Heart right ventricle (tissue), 16 donors: ENCODE results near the gene PRDM15. TPM values are rescaled to one million over a fixed set of nuclear protein-coding genes. Genes with fewer than 3 reads are reported as not detected.

Experiments used
- ATAC-seq, 8 donors: fragments of 200-7000 bp; cut with Tn5 transposase; one replicate each; pipeline ENCODE4 v1.9.1; 2020; ENCODE audit warnings: mild to moderate bottlenecking in 8 of 8, moderate library complexity in 8 of 8, moderate number of reproducible peaks in 1 of 8
- DNase-seq, 2 donors: peaks; one replicate each; pipeline ENCODE4 v3.0.0-alpha.2; 2020
- H3K27ac ChIP-seq, 10 donors: fragments of 200-600 bp; sonication (generic) in 2 of 10; one replicate each; pipeline versions ENCODE4 v1.5.0 to v1.8.0; 2020 to 2022; ENCODE audit warnings: mild to moderate bottlenecking in 3 of 10
- H3K27me3 ChIP-seq, 7 donors: fragments of 200-600 bp; one replicate each; pipeline ENCODE4 v1.8.0; 2021 to 2022; ENCODE audit warnings: mild to moderate bottlenecking in 2 of 7
- H3K36me3 ChIP-seq, 9 donors: fragments of 200-600 bp; sonication (generic) in 1 of 9; one replicate each; pipeline versions ENCODE4 v1.5.0 to v1.8.0; 2020 to 2022; ENCODE audit warnings: mild to moderate bottlenecking in 2 of 9
- H3K4me1 ChIP-seq, 9 donors: fragments of 200-600 bp; sonication (generic) in 1 of 9; one replicate each; pipeline versions ENCODE4 v1.5.0 to v1.8.0; 2020 to 2022; ENCODE audit warnings: mild to moderate bottlenecking in 4 of 9
- H3K4me3 ChIP-seq, 10 donors: fragments of 200-600 bp; sonication (generic) in 2 of 10; one replicate each; pipeline versions ENCODE4 v1.5.0 to v1.8.0; 2020 to 2022; ENCODE audit warnings: mild to moderate bottlenecking in 7 of 10, moderate library complexity in 2 of 10
- H3K9me3 ChIP-seq, 11 donors: fragments of 200-600 bp in 10 of 11; sonication (generic) in 2 of 11; one replicate each; pipeline versions ENCODE4 v1.5.0 to v1.8.0; 2013 to 2022; ENCODE audit warnings: mild to moderate bottlenecking in 2 of 11, control low read depth in 1 of 11, moderate library complexity in 1 of 11
- WGBS, 2 donors: extraction: QIAGEN DNeasy Blood & Tissue Kit; methylation state at CpG; one replicate each; pipeline ENCODE4 v1.1.7; 2013; ENCODE audit warnings: inconsistent platforms in 1 of 2; 5-methylcytosine and 5-hydroxymethylcytosine counted together
- intact Hi-C, 10 donors: fragments of 100-400 bp; cut with DNase I; formaldehyde crosslinking; loops; one replicate each; pipeline versions ENCODE4 v1.11.1 to v1.14.2; 2022
- polyA plus RNA-seq, 2 donors: library from polyadenylated mRNA; stranded (reverse); fragments of 200-250 nt; gene quantifications; one replicate each; pipeline ENCODE4 v1.2.3, GENCODE V29; 2013
- total RNA-seq, 10 donors: library from RNA; stranded (reverse); fragmentation: NEBNext Ultra II Directional in 3 of 10; extraction: Animal tissue kit (Norgen Biotek cat#: 25700) in 3 of 10; gene quantifications; one replicate each; pipeline versions ENCODE4 v1.2.1 to v1.2.4, GENCODE V29; 2021 to 2023
- TF ChIP-seq, protein P1 (sequence below), 9 donors: fragments of 200-600 bp; sonication (generic) in 2 of 9; IDR thresholded peaks; one replicate each; pipeline versions ENCODE4 v1.5.0 to v1.8.0; 2021 to 2022; ENCODE audit warnings: antibody characterized with exemption in 9 of 9, mild to moderate bottlenecking in 5 of 9, moderate library complexity in 1 of 9
- donor health status: Arrhythmogenic right ventricular cardiomyopathy.
- donor health status: ischemic (EF 13 %, LVEDD 7.1; RV severe dilation, severe dysfunction).
- donor health status: healthy with polysubstance abuse.
- donor health status: DM: no; HTN: yes; CAD: no.
- donor health status: DM: no; HTN: no; CAD: no.
- donor health status: ischemic (EF 25% LVEDD 6.9; RV normal size, moderate dysfunction).
- donor health status: ischemic (EF 25% LVEDD 5.7; RV mildly dilated, moderate dysfunction).
- donor health status: healthy.
- donor health status: DM: yes; HTN: yes; CAD: no.
- donor health status: Ischemic cardiomyopathy.
- donor health status: ischemic (EF 35%, LVEDD 5.7; RV mildly dilated, moderate dysfunction).
- donor health status: nonischemic (EF 11% LVEDD 7.7; RV severe dilation, severe dysfunction).
- donor health status: DM: yes; HTN: yes; CAD: no.
- donor health status: PGD.
- donor health status: ischemic (EF 29% LVEDD 5.4; RV normal size, mild dysfunction).
- donor health status: nonischemic (EF 23%, LVEDD 6.1; RV moderate dilation, normal function).

The PRDM15 gene
- total and polyA plus RNA-seq, 12 donors: 1.0 to 5.8 (median 3.2) TPM

DNA sequence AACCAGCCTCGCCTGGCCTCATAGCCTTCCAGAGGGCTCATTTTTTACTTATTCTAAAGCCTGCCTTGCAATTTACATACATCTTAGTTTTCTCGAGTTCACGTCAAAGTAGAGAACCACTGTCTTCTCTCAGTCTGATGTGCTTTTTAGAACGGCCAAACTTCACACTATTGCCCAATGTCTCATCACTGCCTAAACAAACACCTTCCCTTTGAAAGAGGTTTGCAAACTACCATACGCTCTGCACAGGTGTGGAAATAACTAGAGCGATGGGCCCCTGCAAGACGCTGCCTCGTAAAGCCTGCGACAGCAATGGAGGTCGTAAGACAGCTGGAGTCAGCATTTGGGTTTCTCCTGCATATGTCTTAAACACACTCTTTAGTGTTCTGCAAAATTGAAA is 22.6 kb downstream of the PRDM15 start:
- ATAC-seq (no peak), DNase-seq (no peak)
- intact Hi-C loops: no loop called here
- no peak overlapping the region for H3K27ac ChIP-seq
- TF ChIP-seq, protein P1, sequence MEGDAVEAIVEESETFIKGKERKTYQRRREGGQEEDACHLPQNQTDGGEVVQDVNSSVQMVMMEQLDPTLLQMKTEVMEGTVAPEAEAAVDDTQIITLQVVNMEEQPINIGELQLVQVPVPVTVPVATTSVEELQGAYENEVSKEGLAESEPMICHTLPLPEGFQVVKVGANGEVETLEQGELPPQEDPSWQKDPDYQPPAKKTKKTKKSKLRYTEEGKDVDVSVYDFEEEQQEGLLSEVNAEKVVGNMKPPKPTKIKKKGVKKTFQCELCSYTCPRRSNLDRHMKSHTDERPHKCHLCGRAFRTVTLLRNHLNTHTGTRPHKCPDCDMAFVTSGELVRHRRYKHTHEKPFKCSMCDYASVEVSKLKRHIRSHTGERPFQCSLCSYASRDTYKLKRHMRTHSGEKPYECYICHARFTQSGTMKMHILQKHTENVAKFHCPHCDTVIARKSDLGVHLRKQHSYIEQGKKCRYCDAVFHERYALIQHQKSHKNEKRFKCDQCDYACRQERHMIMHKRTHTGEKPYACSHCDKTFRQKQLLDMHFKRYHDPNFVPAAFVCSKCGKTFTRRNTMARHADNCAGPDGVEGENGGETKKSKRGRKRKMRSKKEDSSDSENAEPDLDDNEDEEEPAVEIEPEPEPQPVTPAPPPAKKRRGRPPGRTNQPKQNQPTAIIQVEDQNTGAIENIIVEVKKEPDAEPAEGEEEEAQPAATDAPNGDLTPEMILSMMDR (IDR thresholded peaks at IDR 0.05): no peak
- no peaks in the 10 kb centered on the region for H3K27me3 ChIP-seq
- peaks cover 0 to 75% (median 14%) of the 10 kb centered on the region in 9 donors for H3K36me3 ChIP-seq
- H3K4me3 ChIP-seq: no peak overlapping the region
- no peaks in the 10 kb centered on the region for H3K9me3 ChIP-seq
- no peaks in the 10 kb centered on the region for H3K4me1 ChIP-seq
- WGBS, 2 donors: 93 to 97% methylated on average over 10 of the region's 10 CpGs

- no peaks in the 10 kb centered on the region for H3K27me3 ChIP-seq
- DNase-seq: no peak
- ATAC-seq: no peak
- H3K4me3 ChIP-seq: no peak overlapping the region
- no peak overlapping the region for H3K27ac ChIP-seq
- intact Hi-C loops: no loop called here
- TF ChIP-seq, protein P1 (IDR thresholded peaks at IDR 0.05): no peak
- WGBS, 2 donors: 98% methylated on average over 31 of the region's 31 CpGs
- H3K36me3 ChIP-seq: peaks cover 0 to 74% (median 14%) of the 10 kb centered on the region in 9 donors
- H3K4me1 ChIP-seq: no peaks in the 10 kb centered on the region
- H3K9me3 ChIP-seq: no peaks in the 10 kb centered on the region
Observed at GRCh38 chr21:41854426-41854995, 24.6 kb downstream of the PRDM15 start.

DNA sequence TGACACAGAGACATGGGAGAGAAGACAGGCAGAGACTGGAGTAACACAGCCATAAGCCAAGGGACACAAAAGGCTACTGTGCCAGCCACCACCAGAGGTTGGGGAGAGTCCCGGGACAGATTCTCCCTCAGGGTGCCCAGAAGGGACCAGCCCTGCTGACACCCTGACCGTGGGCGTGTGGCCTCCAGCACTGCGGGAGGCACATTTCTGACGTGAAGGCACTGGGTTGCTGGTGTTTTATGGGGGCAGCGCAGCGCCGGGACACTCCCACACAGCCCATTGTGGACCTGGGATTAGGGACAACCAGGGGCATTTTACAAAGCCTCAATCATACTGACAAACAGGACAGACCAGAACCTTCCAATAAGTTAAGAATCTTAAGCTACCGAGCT is 26.2 kb downstream of the PRDM15 start:
- no peaks in the 10 kb centered on the region for H3K9me3 ChIP-seq
- no peak overlapping the region for H3K27ac ChIP-seq
- DNase-seq: no peak
- TF ChIP-seq, protein P1 (IDR thresholded peaks at IDR 0.05): no peak
- no peaks in the 10 kb centered on the region for H3K4me1 ChIP-seq
- ATAC-seq: no peak
- 95 to 96% methylated on average over 9 of the region's 9 CpGs for WGBS, 2 donors
- peaks cover 0 to 72% (median 14%) of the 10 kb centered on the region in 9 donors for H3K36me3 ChIP-seq
- intact Hi-C loops: no loop called here
- no peaks in the 10 kb centered on the region for H3K27me3 ChIP-seq
- H3K4me3 ChIP-seq: no peak overlapping the region

- DNase-seq (no peak), ATAC-seq (no peak)
- H3K4me1 ChIP-seq: no peaks in the 10 kb centered on the region
- H3K4me3 ChIP-seq: no peak overlapping the region
- no peaks in the 10 kb centered on the region for H3K9me3 ChIP-seq
- no peak overlapping the region for H3K27ac ChIP-seq
- H3K36me3 ChIP-seq: peaks cover 0 to 70% (median 14%) of the 10 kb centered on the region in 9 donors
- no peaks in the 10 kb centered on the region for H3K27me3 ChIP-seq
- intact Hi-C loops: no loop called here
- TF ChIP-seq, protein P1 (IDR thresholded peaks at IDR 0.05): no peak
- 93% methylated on average over 21 of the region's 21 CpGs for WGBS, 2 donors
Observed at GRCh38 chr21:41852151-41852928, 26.8 kb downstream of the PRDM15 start.
